GM23248 (cell line): ENCODE results near the gene APOL2. TPM values are rescaled to one million over a fixed set of nuclear protein-coding genes. Genes with fewer than 3 reads are reported as not detected.
A peak's percentile ranks its signal among the peaks of the same experiment; 100 is the strongest.

Experiments
- DNase-seq: peaks from one replicate; pipeline ENCODE4 v3.0.0-alpha.2; 2015
- H2AFZ ChIP-seq: fragments of 200-600 bp; sonication (generic); 2 replicates; pipeline ENCODE4 v1.6.1; 2016; ENCODE audit warnings: antibody characterized with exemption
- H3F3A ChIP-seq: fragments of 200-600 bp; sonication (generic); 2 replicates; pipeline ENCODE4 v1.6.1; 2016; ENCODE audit warnings: mild to moderate bottlenecking, antibody characterized with exemption, mixed run types; ENCODE audit not compliant: insufficient read depth
- H3K27ac ChIP-seq: fragments of 200-600 bp; sonication (generic); 2 replicates; pipeline ENCODE4 v1.5.1; 2016; ENCODE audit warnings: mild to moderate bottlenecking
- H3K27me3 ChIP-seq: fragments of 200-600 bp; sonication (generic); replicated peaks from 2 replicates; pipeline ENCODE4 v1.6.1; 2016; ENCODE audit warnings: mild to moderate bottlenecking; ENCODE audit not compliant: insufficient read depth
- H3K36me3 ChIP-seq: fragments of 200-600 bp; sonication (generic); 2 replicates; pipeline ENCODE4 v1.6.1; 2016; ENCODE audit warnings: low read depth, mild to moderate bottlenecking
- H3K4me1 ChIP-seq: fragments of 200-600 bp; sonication (generic); 2 replicates; pipeline ENCODE4 v1.6.1; 2016; ENCODE audit warnings: mild to moderate bottlenecking; ENCODE audit not compliant: insufficient read depth
- H3K4me2 ChIP-seq: fragments of 200-600 bp; sonication (generic); one replicate; pipeline ENCODE4 v1.6.1; 2016; ENCODE audit warnings: mild to moderate bottlenecking; ENCODE audit not compliant: unreplicated experiment
- H3K4me3 ChIP-seq: fragments of 200-600 bp; sonication (generic); 2 replicates; pipeline ENCODE4 v1.5.1; 2016; ENCODE audit warnings: mild to moderate bottlenecking
- H3K79me2 ChIP-seq: fragments of 200-600 bp; sonication (generic); 2 replicates; pipeline ENCODE4 v1.6.1; 2016; ENCODE audit warnings: mild to moderate bottlenecking; ENCODE audit not compliant: insufficient read depth
- H3K9ac ChIP-seq: fragments of 200-600 bp; sonication (generic); 2 replicates; pipeline ENCODE4 v1.6.1; 2016; ENCODE audit warnings: mild to moderate bottlenecking
- H3K9me2 ChIP-seq: fragments of 200-600 bp; sonication (generic); 2 replicates; pipeline ENCODE4 v1.6.1; 2016; ENCODE audit warnings: mixed run types, mild to moderate bottlenecking, moderate library complexity; ENCODE audit not compliant: insufficient read depth
- H3K9me3 ChIP-seq: fragments of 200-600 bp; sonication (generic); one replicate; pipeline ENCODE4 v1.6.1; 2017; ENCODE audit warnings: low read depth
- H4K20me1 ChIP-seq: fragments of 200-600 bp; sonication (generic); 2 replicates; pipeline ENCODE4 v1.6.0; 2016; ENCODE audit not compliant: insufficient read depth
- EZH2 ChIP-seq: fragments of 200-600 bp; sonication (generic); IDR thresholded peaks from 2 replicates; pipeline ENCODE4 v1.6.1; 2018; ENCODE audit warnings: antibody characterized with exemption, mild to moderate bottlenecking; ENCODE audit not compliant: insufficient read depth, poor library complexity, severe bottlenecking
- EZH2phosphoT487 ChIP-seq: fragments of 200-600 bp; sonication (generic); IDR thresholded peaks from 2 replicates; pipeline ENCODE4 v1.6.1; 2018; ENCODE audit warnings: antibody characterized with exemption, moderate library complexity, mild to moderate bottlenecking, low read depth; ENCODE audit not compliant: insufficient read depth
- WGBS, 2 experiments: methylation state at CpG; one replicate each; pipeline ENCODE4 v1.1.6; 2015 to 2017; ENCODE audit warnings: low lambda C conversion rate in 2 of 2, low coverage in 1 of 2; ENCODE audit errors: missing lambda C conversion rate in 2 of 2; 5-methylcytosine and 5-hydroxymethylcytosine counted together
- in situ Hi-C: fragments of 300-500 bp; cut with MboI; formaldehyde crosslinking; loops from 2 replicates; pipeline ENCODE4 v1.15.0; 2020
- polyA plus RNA-seq: library from polyadenylated mRNA; unstranded; fragments of >200 nt; fragmentation: Nextera tagmentation; extraction: Ambion mirVana; gene quantifications from 2 replicates; pipeline ENCODE4 v1.2.1, GENCODE V29; 2016
- total RNA-seq: library from RNA; depleted of rRNA; stranded (reverse); fragments of >200 nt; shearing (Covaris generic); gene quantifications from 2 replicates; pipeline ENCODE4 v1.2.3, GENCODE V29; 2014; rRNA removed

The APOL2 gene, protein sequence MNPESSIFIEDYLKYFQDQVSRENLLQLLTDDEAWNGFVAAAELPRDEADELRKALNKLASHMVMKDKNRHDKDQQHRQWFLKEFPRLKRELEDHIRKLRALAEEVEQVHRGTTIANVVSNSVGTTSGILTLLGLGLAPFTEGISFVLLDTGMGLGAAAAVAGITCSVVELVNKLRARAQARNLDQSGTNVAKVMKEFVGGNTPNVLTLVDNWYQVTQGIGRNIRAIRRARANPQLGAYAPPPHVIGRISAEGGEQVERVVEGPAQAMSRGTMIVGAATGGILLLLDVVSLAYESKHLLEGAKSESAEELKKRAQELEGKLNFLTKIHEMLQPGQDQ
- 37.7 and 43.8 TPM in 2 replicates for total RNA-seq
- polyA plus RNA-seq: 28.4 and 31.6 TPM in 2 replicates

- no peaks in the 10 kb centered on the region for H3K9me3 ChIP-seq
- WGBS, 2 experiments: 5 to 6% methylated on average over 12 to 13 of the region's 13 CpGs
- peak within 1 kb of the TSS; percentile 89 for H3K27ac ChIP-seq
- peak within 1 kb of the TSS; percentile 92 for H3K9ac ChIP-seq
- peak within 1 kb of the TSS; percentile 81 for H3K4me3 ChIP-seq
- H3K4me1 ChIP-seq: peaks cover 20% of the 10 kb centered on the region
- peaks cover 23% of the 10 kb centered on the region; the same call in 1 of the 2 replicates for H3F3A ChIP-seq
- DNase-seq: peak; percentile 96
- peaks cover 45% of the 10 kb centered on the region for H3K79me2 ChIP-seq
- H3K36me3 ChIP-seq: no peaks in the 10 kb centered on the region
- H3K9me2 ChIP-seq: no peaks in the 10 kb centered on the region
- H4K20me1 ChIP-seq: no peaks in the 10 kb centered on the region
- TF ChIP-seq EZH2 (no peak), EZH2phosphoT487 (no peak)
- H2AFZ ChIP-seq: peak within 1 kb of the TSS; percentile 77
- in situ Hi-C loops: no loop called here
- H3K27me3 ChIP-seq: no peaks in the 10 kb centered on the region
- H3K4me2 ChIP-seq: peak within 1 kb of the TSS; percentile 100
Observed at GRCh38 chr22:36239401-36240171, at the start of gene APOL2. Gene APOL2 (minus strand): TSS chr22:36239527. CDS start chr22:36233162, 6,365 bp downstream.

GRCh38 chr22:36288571-36289405 lies 49.5 kb upstream of the APOL2 start:
- Histone ChIP-seq H3K79me2 (peaks cover 24% of the 10 kb centered on the region; the same call in 1 of the 2 replicates), H3K4me3 (no peak overlapping the region), H3K27ac (no peak overlapping the region), H4K20me1 (no peaks in the 10 kb centered on the region; the same call in 1 of the 2 replicates), H3K9me3 (no peaks in the 10 kb centered on the region), H3F3A (peaks cover 54% of the 10 kb centered on the region), H3K9ac (no peak overlapping the region), H3K4me1 (no peaks in the 10 kb centered on the region), H2AFZ (no peak overlapping the region), H3K36me3 (peaks cover 72% of the 10 kb centered on the region), H3K4me2 (no peak overlapping the region), H3K27me3 (no peaks in the 10 kb centered on the region), H3K9me2 (no peaks in the 10 kb centered on the region)
- DNase-seq: no peak
- TF ChIP-seq EZH2phosphoT487 (no peak), EZH2 (no peak)
- 93 to 96% methylated on average over 33 of the region's 33 CpGs for WGBS, 2 experiments
- in situ Hi-C loops: no loop called here

DNA sequence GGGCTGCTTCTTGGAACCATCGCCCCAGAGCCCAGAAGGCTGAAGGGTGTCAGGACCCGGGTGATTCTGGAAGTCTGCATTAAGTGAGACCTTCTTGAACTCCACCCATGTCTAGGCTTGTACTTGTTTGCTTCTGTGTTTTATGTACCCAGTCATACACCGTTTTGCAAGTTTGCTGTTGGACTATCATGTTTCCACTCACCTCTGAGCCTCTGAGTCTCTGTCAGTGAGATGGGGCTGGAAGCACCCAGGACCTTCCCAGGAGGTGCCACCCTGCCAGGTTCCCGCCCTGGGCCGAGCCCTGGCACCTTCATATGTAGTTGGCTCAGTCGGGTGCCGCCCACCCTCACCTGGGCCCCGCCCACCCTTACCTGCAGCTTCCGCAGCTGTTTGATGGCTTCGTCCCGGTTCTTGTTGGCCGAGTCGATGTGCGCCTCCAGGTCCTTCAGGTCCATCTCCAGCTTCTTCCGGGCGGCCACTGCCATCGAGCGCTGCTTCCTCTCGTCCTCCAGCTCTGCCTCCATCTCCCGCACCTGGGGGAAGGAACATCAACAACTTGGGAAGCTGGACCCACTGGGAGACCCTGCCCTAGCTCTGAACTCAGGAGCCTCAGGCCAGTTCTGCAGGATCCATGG lies 48.7 kb upstream of the APOL2 start:
- in situ Hi-C loops: no loop called here
- TF ChIP-seq EZH2phosphoT487 (no peak), EZH2 (no peak)
- H3K36me3 ChIP-seq: peaks cover 72% of the 10 kb centered on the region
- H3K4me3 ChIP-seq: no peak overlapping the region
- no peaks in the 10 kb centered on the region for H3K9me2 ChIP-seq
- H4K20me1 ChIP-seq: no peaks in the 10 kb centered on the region; the same call in 1 of the 2 replicates
- H3F3A ChIP-seq: peaks cover 52% of the 10 kb centered on the region
- H3K27ac ChIP-seq: no peak overlapping the region
- WGBS, 2 experiments: 89 to 90% methylated on average over 19 to 20 of the region's 20 CpGs
- H3K9ac ChIP-seq: no peak overlapping the region
- peak; percentile 44 for DNase-seq
- H3K4me1 ChIP-seq: no peaks in the 10 kb centered on the region
- peaks cover 17% of the 10 kb centered on the region; the same call in 1 of the 2 replicates for H3K79me2 ChIP-seq
- H3K4me2 ChIP-seq: no peak overlapping the region
- H3K27me3 ChIP-seq: no peaks in the 10 kb centered on the region
- no peak overlapping the region for H2AFZ ChIP-seq
- no peaks in the 10 kb centered on the region for H3K9me3 ChIP-seq
